IMR-90 (cell line): ENCODE results near the gene RFPL2. TPM values are rescaled to one million over a fixed set of nuclear protein-coding genes. Genes with fewer than 3 reads are reported as not detected.

Experiments
- ATAC-seq: fragments of 200-7000 bp; cut with Tn5 transposase; 2 replicates; pipeline ENCODE4 v1.9.1; 2020; ENCODE audit warnings: low read depth, mild to moderate bottlenecking, moderate library complexity
- BruUV-seq: library from RNA; stranded (reverse); fragments of 400-500 nt; replicated peaks from 2 replicates; lab custom pipeline; 2021; lab: Mats Ljungman, UMichigan
- CTCF ChIA-PET: fragments of 300-600 bp; formaldehyde crosslinking; extraction: SDS; loops from one replicate; lab custom pipeline; 2021; ENCODE audit warnings: antibody characterized with exemption; lab: Yijun Ruan, JAX
- POLR2A ChIA-PET: fragments of 300-600 bp; sonication (Branson Sonifier 250); formaldehyde crosslinking; loops from one replicate; lab custom pipeline; 2022; ENCODE audit warnings: antibody characterized with exemption; ENCODE audit not compliant: unreplicated experiment; lab: Charles Lee
- DNase-seq: peaks from one replicate; pipeline ENCODE4 v3.0.0; 2013
- H2AFZ ChIP-seq: replicated peaks from 2 replicates; pipeline ENCODE3; 2013; ENCODE audit warnings: low read length, mild to moderate bottlenecking; ENCODE audit not compliant: poor library complexity
- H2AK5ac ChIP-seq: 2 replicates; pipeline ENCODE4 v1.6.1; 2013; ENCODE audit warnings: low read depth, low read length, inconsistent platforms
- H2AK9ac ChIP-seq: replicated peaks from 2 replicates; pipeline ENCODE3; 2013; ENCODE audit warnings: mild to moderate bottlenecking, low read depth, low read length, moderate library complexity; ENCODE audit not compliant: poor library complexity
- H2BK120ac ChIP-seq: 2 replicates; pipeline ENCODE4 v1.6.1; 2013; ENCODE audit warnings: low read depth, low read length, inconsistent platforms
- H2BK15ac ChIP-seq: 3 replicates; pipeline ENCODE4 v1.6.1; 2013; ENCODE audit warnings: low read depth, low read length, inconsistent platforms
- H2BK20ac ChIP-seq: 2 replicates; pipeline ENCODE4 v1.6.1; 2013; ENCODE audit warnings: low read depth, mild to moderate bottlenecking, inconsistent platforms, low read length, moderate library complexity
- H2BK5ac ChIP-seq: 2 replicates; pipeline ENCODE4 v1.6.1; 2013; ENCODE audit warnings: mild to moderate bottlenecking, low read depth, low read length, inconsistent platforms; ENCODE audit not compliant: poor library complexity, severe bottlenecking
- H3K14ac ChIP-seq: replicated peaks from 2 replicates; pipeline ENCODE4 v1.6.1; 2013; ENCODE audit warnings: low read depth, low read length, inconsistent platforms
- H3K18ac ChIP-seq: 2 replicates; pipeline ENCODE4 v1.6.1; 2013; ENCODE audit warnings: low read depth, low read length, control low read depth
- H3K23ac ChIP-seq: 2 replicates; pipeline ENCODE4 v1.6.1; 2013; ENCODE audit warnings: low read depth, low read length, inconsistent platforms
- H3K27ac ChIP-seq: 2 replicates; pipeline ENCODE4 v1.5.1; 2013; ENCODE audit warnings: mild to moderate bottlenecking, control low read depth, low read length; ENCODE audit not compliant: insufficient read depth
- H3K27me3 ChIP-seq: 2 replicates; pipeline ENCODE4 v1.6.1; 2013; ENCODE audit warnings: low read length; ENCODE audit not compliant: control insufficient read depth, insufficient read depth
- H3K36me3 ChIP-seq: 2 replicates; pipeline ENCODE4 v1.6.1; 2013; ENCODE audit warnings: low read length, mixed read lengths; ENCODE audit not compliant: control insufficient read depth, insufficient read depth
- H3K4ac ChIP-seq: 2 replicates; pipeline ENCODE4 v1.6.1; 2013; ENCODE audit warnings: low read depth, low read length, inconsistent platforms
- H3K4me1 ChIP-seq: 2 replicates; pipeline ENCODE4 v1.6.1; 2013; ENCODE audit warnings: low read length, mixed read lengths; ENCODE audit not compliant: control insufficient read depth, insufficient read depth
- H3K4me2 ChIP-seq: 2 replicates; pipeline ENCODE4 v1.6.1; 2013; ENCODE audit warnings: low read depth, mild to moderate bottlenecking, control low read depth, low read length, moderate library complexity
- H3K4me3 ChIP-seq: 2 replicates; pipeline ENCODE4 v1.5.1; 2013; ENCODE audit warnings: low read depth, mild to moderate bottlenecking, control low read depth, low read length, moderate library complexity; ENCODE audit not compliant: insufficient read depth
- H3K56ac ChIP-seq: 2 replicates; pipeline ENCODE4 v1.6.1; 2013; ENCODE audit warnings: low read length, inconsistent platforms; ENCODE audit not compliant: insufficient read depth; ENCODE audit errors: extremely low read depth
- H3K79me1 ChIP-seq, 2 experiments: 2 replicates each; pipeline ENCODE4 v1.6.1; 2013; ENCODE audit warnings: low read length in 2 of 2, inconsistent platforms in 1 of 2, low read depth in 1 of 2
- H3K9ac ChIP-seq: 2 replicates; pipeline ENCODE4 v1.6.1; 2013; ENCODE audit warnings: low read depth, low read length, control low read depth
- H3K9me1 ChIP-seq: 2 replicates; pipeline ENCODE4 v1.6.1; 2013; ENCODE audit warnings: low read length, inconsistent platforms; ENCODE audit not compliant: insufficient read depth
- H3K9me3 ChIP-seq: 2 replicates; pipeline ENCODE4 v1.6.1; 2013; ENCODE audit warnings: low read length; ENCODE audit not compliant: control insufficient read depth, insufficient read depth
- H4K20me1 ChIP-seq: 2 replicates; pipeline ENCODE4 v1.6.1; 2013; ENCODE audit warnings: low read length, inconsistent platforms; ENCODE audit not compliant: insufficient read depth
- H4K5ac ChIP-seq: 2 replicates; pipeline ENCODE4 v1.6.1; 2013; ENCODE audit warnings: mild to moderate bottlenecking, low read depth, low read length, control low read depth
- H4K8ac ChIP-seq, 2 experiments: 2 replicates each; pipeline ENCODE4 v1.6.1; 2013; ENCODE audit warnings: low read depth in 2 of 2, low read length in 2 of 2, control low read depth in 1 of 2, inconsistent platforms in 1 of 2
- H4K91ac ChIP-seq: 2 replicates; pipeline ENCODE4 v1.6.1; 2013; ENCODE audit warnings: low read depth, low read length, inconsistent platforms; ENCODE audit not compliant: insufficient read depth
- CEBPB ChIP-seq: IDR thresholded peaks from 2 replicates; pipeline ENCODE4 v1.6.1; 2012; ENCODE audit warnings: low read depth, low read length, improper control_type of control experiment
- CHD1 ChIP-seq: IDR thresholded peaks from 2 replicates; pipeline ENCODE4 v1.6.1; 2012; ENCODE audit warnings: low read depth, low read length, improper control_type of control experiment
- FOS ChIP-seq: fragments of 150-350 bp; IDR thresholded peaks from 2 replicates; pipeline ENCODE4 v1.6.1; 2016; ENCODE audit warnings: low read depth, low read length
- MAFK ChIP-seq: IDR thresholded peaks from 2 replicates; pipeline ENCODE4 v1.6.1; 2012; ENCODE audit warnings: low read depth, low read length, improper control_type of control experiment
- MXI1 ChIP-seq: IDR thresholded peaks from 2 replicates; pipeline ENCODE4 v1.6.1; 2012; ENCODE audit warnings: low read depth, mild to moderate bottlenecking, low read length, moderate library complexity, borderline replicate concordance
- NFE2L2 ChIP-seq: fragments of 150-350 bp; IDR thresholded peaks from 2 replicates; pipeline ENCODE4 v1.6.1; 2016; ENCODE audit warnings: low read depth, mild to moderate bottlenecking, low read length
- POLR2A ChIP-seq: IDR thresholded peaks from 2 replicates; pipeline ENCODE4 v1.6.1; 2012; ENCODE audit warnings: mild to moderate bottlenecking, low read depth, low read length
- RAD21 ChIP-seq: IDR thresholded peaks from 2 replicates; pipeline ENCODE4 v1.6.1; 2012; ENCODE audit warnings: low read length, improper control_type of control experiment
- RCOR1 ChIP-seq: IDR thresholded peaks from 2 replicates; pipeline ENCODE4 v1.6.1; 2012; ENCODE audit warnings: mild to moderate bottlenecking, low read length, improper control_type of control experiment; ENCODE audit not compliant: insufficient replicate concordance
- RFX5 ChIP-seq: IDR thresholded peaks from 2 replicates; pipeline ENCODE4 v1.8.0; 2012; ENCODE audit warnings: low read depth, mild to moderate bottlenecking, low read length, moderate library complexity
- WGBS, 2 experiments: methylation state at CpG; one replicate each; pipeline versions ENCODE4 v1.1.5 to v1.1.7; 2013; ENCODE audit warnings: missing lambda C conversion rate in 2 of 2; ENCODE audit not compliant: insufficient read length in 1 of 2; ENCODE audit errors: extremely low coverage in 2 of 2; 5-methylcytosine and 5-hydroxymethylcytosine counted together
- dilution Hi-C: fragments of 300-500 bp; cut with HindIII; formaldehyde crosslinking; loops from one replicate; pipeline ENCODE4 v1.14.3; 2018; ENCODE audit warnings: low sequenced_read_pairs; ENCODE audit not compliant: unreplicated experiment
- in situ Hi-C: fragments of 300-500 bp; cut with MboI; formaldehyde crosslinking; loops from 3 replicates; pipeline ENCODE4 v1.14.3; 2019; ENCODE audit warnings: low sequenced_read_pairs, inconsistent platforms, mixed read lengths
- intact Hi-C: fragments of 100-400 bp; cut with micrococcal nuclease; formaldehyde crosslinking; loops from 2 replicates; pipeline ENCODE4 v1.10.0; 2022
- polyA plus RNA-seq, 3 experiments: library from polyadenylated mRNA; depleted of rRNA; stranded (reverse); fragments of >200 nt; gene quantifications; 2 replicates each; pipeline ENCODE4 v1.2.3, GENCODE V29; 2012; ENCODE audit warnings: low replicate concordance in 1 of 3
- total RNA-seq: library from RNA; depleted of rRNA; stranded (reverse); fragments of >200 nt; gene quantifications from 2 replicates; pipeline ENCODE4 v1.2.3, GENCODE V29; 2012
- TF ChIP-seq, protein P1 (sequence below): conservative IDR thresholded peaks from 2 replicates; pipeline ENCODE4 v1.5.1; 2012; ENCODE audit warnings: mild to moderate bottlenecking, low read depth, low read length, improper control_type of control experiment
- TF ChIP-seq, protein P2 (sequence below): fragments of 150-350 bp; IDR thresholded peaks from 2 replicates; pipeline ENCODE4 v1.6.1; 2017; ENCODE audit warnings: mild to moderate bottlenecking, antibody characterized with exemption, low read length, low read depth
- TF ChIP-seq, protein P3 (sequence below): fragments of 150-350 bp; IDR thresholded peaks from 2 replicates; pipeline ENCODE4 v1.6.1; 2016; ENCODE audit warnings: low read depth, mild to moderate bottlenecking, low read length, moderate library complexity, borderline replicate concordance

RFPL2 gene
- total and polyA plus RNA-seq, 2 of the 4 experiments (the other 2 are of a cell fraction) = not detected

DNA sequence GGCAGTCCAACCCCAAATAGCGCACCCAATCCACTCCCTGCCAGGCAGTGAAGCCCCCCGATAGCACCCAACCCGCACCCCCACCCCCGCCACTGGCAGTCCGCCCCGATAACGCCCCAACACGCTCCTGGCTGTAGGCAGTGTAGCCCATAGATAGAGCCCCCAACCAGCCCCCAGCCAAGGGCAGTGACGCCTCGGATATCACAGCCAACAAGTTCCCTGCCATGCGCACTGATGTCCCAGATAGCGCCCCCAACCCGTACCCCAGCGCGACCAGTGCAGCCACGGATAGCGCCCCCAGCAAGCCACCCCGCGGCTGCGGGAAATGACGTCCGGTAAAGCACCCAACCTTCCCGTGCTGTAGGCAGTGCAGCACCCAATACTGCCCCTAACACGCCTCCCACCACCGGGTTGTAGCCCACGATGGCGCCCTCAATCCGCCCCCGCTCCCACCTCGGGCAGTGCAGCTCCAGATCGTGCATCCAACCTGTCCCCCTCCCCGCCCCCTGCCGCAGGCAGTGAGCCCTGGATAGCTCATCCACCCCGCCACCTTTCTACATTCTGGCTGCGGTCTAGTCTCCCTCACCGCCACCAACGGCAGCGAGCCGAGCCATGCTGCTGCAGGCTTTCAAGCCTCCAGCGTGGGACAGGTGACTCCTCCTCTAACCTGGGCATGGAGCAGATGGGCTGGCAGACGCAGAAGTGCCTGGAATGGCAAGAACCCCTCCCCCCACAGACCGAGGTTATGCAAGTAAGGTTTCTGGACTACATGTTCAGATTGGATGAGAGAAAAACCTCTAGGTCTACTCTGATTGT is 625 bp downstream of the RFPL2 start:
- TF ChIP-seq NFE2L2 = no peak
- no peak for TF ChIP-seq CHD1
- no peak for TF ChIP-seq RCOR1
- TF ChIP-seq, protein P1, sequence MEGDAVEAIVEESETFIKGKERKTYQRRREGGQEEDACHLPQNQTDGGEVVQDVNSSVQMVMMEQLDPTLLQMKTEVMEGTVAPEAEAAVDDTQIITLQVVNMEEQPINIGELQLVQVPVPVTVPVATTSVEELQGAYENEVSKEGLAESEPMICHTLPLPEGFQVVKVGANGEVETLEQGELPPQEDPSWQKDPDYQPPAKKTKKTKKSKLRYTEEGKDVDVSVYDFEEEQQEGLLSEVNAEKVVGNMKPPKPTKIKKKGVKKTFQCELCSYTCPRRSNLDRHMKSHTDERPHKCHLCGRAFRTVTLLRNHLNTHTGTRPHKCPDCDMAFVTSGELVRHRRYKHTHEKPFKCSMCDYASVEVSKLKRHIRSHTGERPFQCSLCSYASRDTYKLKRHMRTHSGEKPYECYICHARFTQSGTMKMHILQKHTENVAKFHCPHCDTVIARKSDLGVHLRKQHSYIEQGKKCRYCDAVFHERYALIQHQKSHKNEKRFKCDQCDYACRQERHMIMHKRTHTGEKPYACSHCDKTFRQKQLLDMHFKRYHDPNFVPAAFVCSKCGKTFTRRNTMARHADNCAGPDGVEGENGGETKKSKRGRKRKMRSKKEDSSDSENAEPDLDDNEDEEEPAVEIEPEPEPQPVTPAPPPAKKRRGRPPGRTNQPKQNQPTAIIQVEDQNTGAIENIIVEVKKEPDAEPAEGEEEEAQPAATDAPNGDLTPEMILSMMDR = no peak
- TF ChIP-seq, protein P2, sequence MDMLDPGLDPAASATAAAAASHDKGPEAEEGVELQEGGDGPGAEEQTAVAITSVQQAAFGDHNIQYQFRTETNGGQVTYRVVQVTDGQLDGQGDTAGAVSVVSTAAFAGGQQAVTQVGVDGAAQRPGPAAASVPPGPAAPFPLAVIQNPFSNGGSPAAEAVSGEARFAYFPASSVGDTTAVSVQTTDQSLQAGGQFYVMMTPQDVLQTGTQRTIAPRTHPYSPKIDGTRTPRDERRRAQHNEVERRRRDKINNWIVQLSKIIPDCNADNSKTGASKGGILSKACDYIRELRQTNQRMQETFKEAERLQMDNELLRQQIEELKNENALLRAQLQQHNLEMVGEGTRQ = no peak
- TF ChIP-seq, protein P3, sequence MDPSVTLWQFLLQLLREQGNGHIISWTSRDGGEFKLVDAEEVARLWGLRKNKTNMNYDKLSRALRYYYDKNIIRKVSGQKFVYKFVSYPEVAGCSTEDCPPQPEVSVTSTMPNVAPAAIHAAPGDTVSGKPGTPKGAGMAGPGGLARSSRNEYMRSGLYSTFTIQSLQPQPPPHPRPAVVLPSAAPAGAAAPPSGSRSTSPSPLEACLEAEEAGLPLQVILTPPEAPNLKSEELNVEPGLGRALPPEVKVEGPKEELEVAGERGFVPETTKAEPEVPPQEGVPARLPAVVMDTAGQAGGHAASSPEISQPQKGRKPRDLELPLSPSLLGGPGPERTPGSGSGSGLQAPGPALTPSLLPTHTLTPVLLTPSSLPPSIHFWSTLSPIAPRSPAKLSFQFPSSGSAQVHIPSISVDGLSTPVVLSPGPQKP = no peak
- no peak for TF ChIP-seq MAFK
- no peak for TF ChIP-seq MXI1
- TF ChIP-seq RFX5 = no peak
- TF ChIP-seq CEBPB = no peak
- no peak for TF ChIP-seq POLR2A
- no peak for TF ChIP-seq RAD21
- TF ChIP-seq FOS = no peak
- Histone ChIP-seq H3K4ac (no peak overlapping the region), H2AK9ac (no peak overlapping the region), H3K4me1 (no peaks in the 10 kb centered on the region), H4K91ac (no peak overlapping the region), H3K4me2 (no peak overlapping the region), H2BK120ac (no peak overlapping the region), H2BK15ac (no peak overlapping the region), H3K18ac (no peak overlapping the region), H3K27me3 (peaks cover 18% of the 10 kb centered on the region; the same call in 1 of the 2 replicates), H3K79me1 (no peaks in the 10 kb centered on the region), H4K8ac (no peak overlapping the region), H3K23ac (no peak overlapping the region), H3K9me3 (no peaks in the 10 kb centered on the region), H3K9ac (no peak overlapping the region), H3K9me1 (no peaks in the 10 kb centered on the region), H3K36me3 (no peaks in the 10 kb centered on the region), H4K20me1 (no peaks in the 10 kb centered on the region), H3K4me3 (no peak overlapping the region), H4K5ac (no peak overlapping the region), H2BK20ac (no peak overlapping the region), H2AK5ac (no peak overlapping the region), H3K14ac (no peak overlapping the region), H3K27ac (no peak overlapping the region), H2AFZ (no peak overlapping the region), H2BK5ac (no peak overlapping the region), H3K56ac (no peak overlapping the region)
- 40% methylated on average over 12 of the region's 42 CpGs; no CpG with 5 or more reads in 1 of the 2 experiments for WGBS, 2 experiments
- in situ Hi-C loops (no loop called here), dilution Hi-C loops (no loop called here), intact Hi-C loops (no loop called here)
- no peak for ATAC-seq
- ChIA-PET CTCF (no interaction called here), POLR2A (no interaction called here)
- no TSS peak for BruUV-seq
- no peak for DNase-seq
